HPDE6-E6E7 (cell line): ENCODE results near the gene RAB11B.
"Not testable (repeated sequence)": the region's sequence is repeated elsewhere in the genome, so short reads cannot be mapped to it uniquely, and the experiment has no call there.

Experiments
- DNase-seq: peaks from one replicate; pipeline ENCODE4 v3.0.0; 2011; ENCODE audit warnings: missing footprints; ENCODE audit errors: extremely low spot score

Gene RAB11B

DNA sequence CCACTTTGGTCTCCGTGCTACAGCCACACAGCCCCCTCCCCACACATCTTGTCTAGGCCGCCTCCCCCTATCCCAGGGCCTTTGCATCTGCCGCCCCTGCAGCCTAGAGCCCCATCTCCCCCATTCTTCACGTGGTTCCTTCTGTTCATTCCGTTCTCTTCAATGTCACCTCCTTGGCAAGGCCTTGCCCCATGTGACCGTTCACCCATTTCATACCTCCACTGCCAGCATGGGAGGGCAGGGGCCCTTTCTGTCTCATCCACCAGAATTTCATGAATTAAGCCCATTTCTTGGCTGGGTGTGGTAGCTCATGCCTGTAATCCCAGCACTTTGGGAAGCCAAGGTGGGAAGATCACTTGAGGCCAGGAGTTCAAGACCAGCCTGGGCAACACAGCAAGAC lies 38.9 kb downstream of the RAB11B start:
- no peak for DNase-seq

DNA sequence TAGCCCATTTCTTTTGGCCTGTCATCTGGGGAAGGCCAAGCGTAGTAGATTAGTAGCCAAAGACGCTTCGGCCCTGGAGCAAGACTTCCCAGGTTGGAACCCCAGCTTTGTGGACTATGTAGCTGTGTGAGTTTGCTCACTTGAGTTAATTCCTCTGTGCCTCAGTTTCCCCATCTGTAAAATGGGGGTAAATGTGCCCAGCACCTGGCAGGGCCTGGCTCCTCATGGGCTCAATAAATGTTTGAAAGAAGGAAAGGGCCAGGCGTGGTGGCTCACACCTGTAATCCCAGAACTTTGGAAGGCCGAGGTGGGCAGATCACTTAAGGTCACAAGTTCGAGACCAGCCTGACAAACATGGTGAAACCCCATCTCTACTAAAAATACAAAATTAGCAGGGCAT lies 39.7 kb downstream of the RAB11B start:
- DNase-seq = no peak

DNA sequence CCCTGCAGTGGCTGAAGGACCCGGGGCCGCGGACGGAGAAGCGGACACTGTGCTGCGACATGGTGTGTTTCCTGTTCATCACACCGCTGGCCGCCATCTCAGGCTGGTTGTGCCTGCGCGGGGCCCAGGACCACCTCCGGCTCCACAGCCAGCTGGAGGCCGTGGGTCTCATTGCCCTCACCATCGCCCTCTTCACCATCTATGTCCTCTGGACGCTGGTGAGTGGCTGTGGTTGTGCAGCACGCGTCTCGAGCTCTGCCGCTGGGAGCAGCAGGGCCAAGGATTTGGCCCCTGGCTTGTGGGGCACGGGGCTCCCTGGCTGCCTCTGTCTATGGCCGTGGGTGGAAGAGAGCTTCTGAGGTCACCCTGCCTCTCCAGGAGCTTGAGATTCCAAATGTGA lies 40.5 kb downstream of the RAB11B start:
- DNase-seq = no peak

DNA sequence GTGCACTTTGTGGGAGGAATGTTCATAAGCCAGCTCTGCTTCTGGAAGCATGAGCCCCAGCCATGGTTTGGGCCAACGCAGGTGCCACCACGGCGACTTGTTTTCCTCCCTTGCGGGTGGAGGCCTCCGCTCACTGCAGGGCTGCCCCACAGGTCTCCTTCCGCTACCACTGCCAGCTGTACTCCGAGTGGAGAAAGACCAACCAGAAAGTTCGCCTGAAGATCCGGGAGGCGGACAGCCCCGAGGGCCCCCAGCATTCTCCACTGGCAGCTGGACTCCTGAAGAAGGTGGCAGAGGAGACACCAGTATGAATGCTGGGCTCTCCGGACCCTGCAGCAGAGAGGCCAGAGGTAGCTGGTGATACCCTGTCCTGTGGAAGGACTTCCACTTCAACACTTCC lies 48.1 kb downstream of the RAB11B start:
- no peak for DNase-seq

DNA sequence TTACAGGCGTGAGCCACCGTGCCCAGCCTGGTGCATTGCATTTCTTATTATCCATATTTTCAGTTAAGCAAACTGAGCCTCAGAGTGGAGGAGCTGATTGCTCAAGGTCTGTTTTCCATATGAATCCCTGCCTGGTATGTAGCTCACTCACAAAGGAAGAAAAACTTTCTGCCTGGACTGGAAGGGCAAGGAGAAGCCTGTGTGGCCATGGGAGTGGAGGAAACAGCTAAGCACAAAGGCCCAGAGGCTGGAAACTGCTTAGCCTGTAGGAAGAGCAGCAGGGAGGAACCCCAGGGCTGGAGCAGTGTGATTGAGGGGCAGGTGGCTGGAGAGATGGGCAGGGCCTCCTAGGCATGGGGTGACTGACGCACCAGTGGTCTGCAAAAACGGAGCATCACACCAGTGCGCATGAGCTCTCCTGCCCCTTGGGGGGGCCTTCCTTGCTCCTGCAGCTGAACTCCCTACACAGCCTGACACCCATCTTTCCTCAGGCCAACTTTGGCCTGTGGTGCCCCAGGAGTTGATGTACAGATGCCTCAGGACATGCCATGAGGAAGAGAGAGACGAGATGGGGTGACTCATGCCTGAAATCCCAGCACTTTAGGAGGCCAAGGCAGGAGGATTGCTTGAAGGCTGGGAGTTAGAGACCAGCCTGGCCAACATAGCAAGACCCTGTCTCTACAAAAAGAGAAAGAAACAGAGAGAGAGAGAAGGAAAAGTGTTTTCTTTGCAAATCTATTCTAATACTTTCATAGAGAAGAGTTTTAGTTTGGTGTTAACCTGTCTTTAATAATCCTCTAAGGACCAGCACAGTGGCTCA lies 51.8 kb downstream of the RAB11B start:
- no peak for DNase-seq

DNA sequence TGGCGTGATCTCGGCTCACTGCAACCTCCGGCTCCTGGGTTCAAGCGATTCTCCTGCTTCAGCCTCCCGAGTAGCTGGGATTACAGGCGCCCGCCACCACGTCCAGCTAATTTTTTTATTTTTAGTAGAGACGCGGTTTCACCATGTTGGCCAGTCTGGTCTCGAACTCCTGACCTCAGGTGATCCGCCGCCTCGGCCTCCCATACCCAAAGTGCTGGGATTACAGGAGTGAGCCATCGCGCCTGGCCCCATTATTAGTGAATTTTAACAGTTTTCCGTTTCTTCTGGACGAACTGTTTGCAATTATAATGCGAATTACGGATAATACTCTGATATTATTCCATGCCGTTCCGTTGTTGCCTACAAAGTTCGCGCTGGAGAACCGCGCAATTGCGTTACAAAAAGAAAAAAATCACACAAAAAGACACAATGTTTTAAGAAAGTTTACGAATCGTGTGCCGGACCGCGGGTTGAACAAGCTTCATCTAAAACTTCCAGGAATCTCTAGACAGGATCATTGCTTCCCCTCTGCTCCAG lies 54.0 kb downstream of the RAB11B start:
- not testable (repeated sequence) for DNase-seq

DNA sequence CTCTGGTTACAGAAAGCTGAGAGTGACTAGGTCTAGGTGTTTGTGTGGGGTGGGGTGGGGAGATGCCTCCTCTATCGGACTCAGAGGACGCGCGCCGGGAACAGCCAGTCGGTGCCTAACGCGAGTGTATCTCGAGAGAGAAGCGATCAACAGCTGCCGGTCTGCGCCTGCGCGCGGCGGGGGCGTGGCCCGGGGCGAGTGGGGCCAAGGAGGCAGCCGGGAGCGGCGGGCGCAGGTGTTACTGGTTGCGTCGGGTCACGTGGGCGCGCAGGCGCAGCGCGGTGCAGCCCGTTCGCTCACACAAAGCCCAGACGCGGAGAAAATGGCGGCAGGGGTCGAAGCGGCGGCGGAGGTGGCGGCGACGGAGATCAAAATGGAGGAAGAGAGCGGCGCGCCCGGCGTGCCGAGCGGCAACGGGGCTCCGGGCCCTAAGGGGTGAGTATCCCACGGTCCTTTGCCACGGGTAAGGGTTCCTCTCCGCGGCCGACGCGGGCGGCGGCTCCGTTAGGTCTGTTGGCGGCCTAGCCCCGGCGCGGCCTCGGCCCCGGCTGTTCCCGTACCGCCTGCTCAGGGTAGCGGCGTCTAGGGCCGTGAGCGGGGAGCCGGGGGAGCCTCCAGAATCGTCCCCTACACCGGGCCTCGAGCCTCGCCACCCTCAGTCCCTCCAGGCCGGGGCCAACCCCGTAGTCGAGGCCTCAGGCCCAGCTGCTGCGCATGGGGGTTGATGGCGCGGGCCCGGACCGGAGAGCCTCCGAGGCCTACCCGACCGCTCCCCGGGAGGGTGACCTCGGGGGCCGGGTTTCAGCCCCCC lies 54.7 kb downstream of the RAB11B start, which contains the start of gene HNRNPM:
Gene HNRNPM (plus strand): TSS at position 299 of the 811 bp plus-strand sequence. CDS start 24 bp downstream, at position 323.
- DNase-seq = peak; percentile 95

DNA sequence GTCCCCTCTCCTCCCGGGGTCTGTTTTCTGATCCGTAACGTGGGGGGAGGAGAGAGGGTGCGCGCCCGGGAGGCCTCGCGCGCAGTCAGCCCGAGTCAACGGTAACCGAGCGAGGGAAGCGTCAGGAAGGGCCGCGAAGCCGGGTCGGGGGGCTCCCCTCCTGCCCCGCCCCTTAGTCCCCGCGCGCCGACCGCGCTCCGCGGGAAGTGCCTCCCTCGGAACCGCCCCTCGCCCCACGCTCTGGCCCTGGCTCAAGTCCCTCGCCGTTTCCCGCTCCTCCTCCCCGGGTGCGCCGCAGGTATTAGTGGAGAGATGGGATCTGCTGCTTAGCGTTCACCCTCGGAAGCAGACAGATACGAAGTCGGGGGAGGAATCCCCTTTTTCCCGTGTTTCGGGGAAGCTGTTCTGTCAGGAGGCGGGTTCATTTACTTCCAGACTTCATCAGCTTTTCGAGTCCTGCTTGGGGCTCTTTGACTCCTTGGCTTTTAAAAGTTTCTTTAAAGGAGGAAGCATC lies 55.4 kb downstream of the RAB11B start:
- no peak for DNase-seq

DNA sequence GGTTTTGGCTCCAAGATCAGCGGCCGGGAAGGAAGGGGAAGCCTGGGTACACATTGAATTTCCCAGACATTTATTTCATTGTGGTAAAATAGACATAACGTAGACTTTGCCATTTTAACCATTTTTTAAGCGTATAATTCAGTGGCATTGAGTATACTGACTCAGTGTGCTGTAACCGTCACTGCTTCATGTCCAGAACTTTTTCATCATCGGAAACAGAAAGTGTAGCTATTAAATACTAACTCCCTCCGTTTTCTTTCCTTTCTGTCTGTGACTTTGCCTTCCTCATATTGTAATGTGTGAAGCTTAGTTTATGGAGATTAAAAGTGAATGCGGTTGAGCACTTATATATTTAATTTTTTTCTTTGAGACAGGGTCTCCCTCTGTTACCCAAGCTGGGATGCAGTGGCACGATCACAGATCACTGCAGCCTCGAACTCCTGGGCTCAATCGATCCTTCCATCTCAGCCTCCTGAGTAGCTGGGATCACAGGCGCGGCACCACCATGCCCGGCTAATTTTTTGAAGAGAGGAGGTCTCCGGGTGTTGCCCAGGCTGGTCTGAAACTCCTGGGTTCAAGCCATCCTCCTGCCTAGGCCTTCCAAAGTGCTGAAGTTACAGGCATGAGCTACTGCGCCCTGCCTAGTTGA lies 56.0 kb downstream of the RAB11B start:
- no peak for DNase-seq

DNA sequence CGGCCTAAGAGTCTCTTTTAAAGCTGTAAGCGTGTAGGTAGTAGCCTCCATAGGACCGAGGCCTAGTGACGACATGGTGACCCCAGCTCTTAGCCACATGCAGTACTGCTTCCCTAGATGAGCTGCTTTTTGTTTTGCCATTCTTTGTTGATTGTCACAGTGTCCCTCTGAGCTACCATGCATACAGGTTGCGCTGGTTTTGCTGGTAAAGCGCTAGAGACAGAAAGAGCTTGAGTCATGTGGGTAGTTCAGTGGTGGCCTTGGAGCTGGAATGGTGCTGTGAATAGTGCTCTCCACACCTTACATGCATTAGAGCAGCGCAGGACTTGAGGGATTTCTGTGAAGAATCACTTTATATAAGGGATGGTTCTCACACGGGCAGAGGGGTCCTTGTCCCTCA lies 59.7 kb downstream of the RAB11B start:
- no peak for DNase-seq

DNA sequence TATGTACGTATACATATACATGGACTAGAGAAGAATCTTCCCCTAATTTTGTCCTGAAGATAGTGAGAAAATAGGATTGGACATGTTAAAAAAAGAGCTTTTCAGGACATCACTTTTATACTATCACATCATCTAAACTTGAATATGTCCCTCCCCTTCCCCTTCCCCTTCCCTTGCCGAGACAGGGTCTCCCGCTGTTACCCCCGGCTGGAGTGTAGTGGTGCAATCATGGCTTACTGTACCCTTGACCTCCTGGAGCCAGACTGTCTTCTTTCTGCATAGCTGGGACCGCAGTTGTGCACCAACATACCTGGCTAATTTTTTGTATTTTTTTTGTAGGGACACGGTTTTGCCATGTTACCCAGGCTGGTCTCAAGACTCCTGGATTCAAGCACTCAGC lies 61.2 kb downstream of the RAB11B start:
- no peak for DNase-seq

DNA sequence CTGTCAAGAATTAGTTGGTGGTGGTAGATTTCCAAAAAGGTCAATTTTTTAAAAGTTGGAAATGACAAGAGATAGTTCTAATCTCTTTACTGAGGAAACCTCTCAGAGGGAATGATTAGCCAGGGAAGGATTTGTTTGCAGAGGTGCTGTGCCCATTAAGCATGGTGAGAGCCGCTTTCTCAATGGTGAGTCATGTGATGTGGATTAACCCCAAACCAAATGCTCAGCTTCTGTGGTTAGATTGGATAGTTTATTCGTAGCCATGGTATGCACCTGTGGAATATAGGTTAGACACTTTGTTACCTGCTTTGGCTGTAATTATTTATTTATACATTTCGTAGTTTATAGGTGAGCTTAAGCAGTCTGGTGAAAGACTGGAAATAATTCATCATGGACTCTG lies 61.7 kb downstream of the RAB11B start:
- DNase-seq = peak; percentile 78

DNA sequence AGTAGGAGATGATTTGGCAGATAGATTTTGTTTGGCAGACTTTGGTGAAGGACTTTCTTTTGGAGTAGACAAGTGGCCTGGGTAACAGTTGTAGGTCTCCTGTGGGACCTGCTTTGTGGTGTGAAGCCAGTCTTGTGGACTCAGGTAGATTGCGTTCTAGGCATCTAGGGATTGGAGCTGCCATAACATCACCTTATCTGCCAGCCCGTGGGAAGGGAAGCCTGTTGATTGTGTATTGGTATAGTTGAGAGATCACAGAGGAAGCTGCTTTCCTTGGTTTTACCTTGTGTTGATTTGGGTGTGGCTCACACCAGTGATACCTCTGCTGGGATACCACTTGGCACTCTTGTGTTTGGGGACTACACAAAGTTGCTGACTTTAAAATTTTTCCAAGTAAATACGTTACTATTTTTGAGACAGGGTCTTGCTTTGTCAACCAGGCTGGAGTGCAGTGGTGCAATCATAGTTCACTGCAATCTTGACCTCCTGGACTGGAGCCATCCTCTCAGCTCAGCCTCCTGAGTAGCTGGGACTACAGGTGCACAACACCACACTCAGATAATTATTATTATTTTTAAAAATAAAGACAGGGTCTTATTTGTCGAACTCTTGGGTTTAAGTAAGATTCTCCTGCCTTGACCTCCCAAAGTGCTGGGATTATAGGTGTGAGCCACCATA lies 62.4 kb downstream of the RAB11B start:
- DNase-seq = no peak

DNA sequence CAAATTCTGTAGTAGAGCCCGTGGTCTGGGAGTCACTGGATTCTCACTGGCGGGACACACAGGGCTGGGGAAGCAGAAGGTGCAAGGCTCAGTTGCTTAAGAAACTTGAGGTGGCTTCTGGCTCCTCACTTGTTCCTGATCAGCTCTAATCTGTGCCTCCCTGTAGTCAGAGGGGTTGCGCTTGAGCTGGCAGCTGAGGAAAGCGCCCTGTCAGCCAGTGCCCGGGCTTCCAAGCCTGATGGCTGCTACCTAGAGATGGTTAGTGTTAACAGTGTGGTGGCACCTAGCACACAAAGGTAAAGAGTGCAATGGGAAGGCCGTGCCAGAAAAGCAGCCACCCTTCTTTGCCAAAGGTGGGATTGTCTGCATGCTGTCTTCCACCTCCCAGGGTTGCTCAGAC lies 63.5 kb downstream of the RAB11B start:
- no peak for DNase-seq
